ENCODE data around the gene GPA33. TPM values are rescaled to one million over a fixed set of nuclear protein-coding genes. Genes with fewer than 3 reads are reported as not detected.

GPA33 gene
- total RNA-seq, 1 experiment from 2014 or later = not detected

- DNase-seq (ENCODE audit: low spot score) = no peak
Measured at GRCh38 chr1:167088746-167089417, 1.3 kb downstream of the GPA33 start.

- no peak for DNase-seq (ENCODE audit: low spot score)
Measured at GRCh38 chr1:167086768-167087167, 3.4 kb downstream of the GPA33 start.

GRCh38 chr1:167086033-167086432 is 4.1 kb downstream of the GPA33 start:
- DNase-seq (ENCODE audit: low spot score) = no peak

- DNase-seq (ENCODE audit: low spot score) = no peak
Measured at GRCh38 chr1:167084757-167085156, 5.4 kb downstream of the GPA33 start.

GRCh38 chr1:167083871-167084270 is 6.3 kb downstream of the GPA33 start:
- DNase-seq (ENCODE audit: low spot score) = no peak

- no peak for DNase-seq (ENCODE audit: low spot score)
Measured at GRCh38 chr1:167083066-167083665, 7.0 kb downstream of the GPA33 start.

- DNase-seq (ENCODE audit: low spot score) = peak; percentile 36
Measured at GRCh38 chr1:167082511-167083027, 7.6 kb downstream of the GPA33 start.

- no peak for DNase-seq (ENCODE audit: low spot score)
Measured at GRCh38 chr1:167081594-167082156, 8.5 kb downstream of the GPA33 start.

GRCh38 chr1:167077868-167078210 is 12.3 kb downstream of the GPA33 start:
- DNase-seq (ENCODE audit: low spot score) = no peak

GRCh38 chr1:167077128-167077867 is 12.9 kb downstream of the GPA33 start:
- DNase-seq (ENCODE audit: low spot score) = no peak

GRCh38 chr1:167076136-167076710 is 14.0 kb downstream of the GPA33 start:
- no peak for DNase-seq (ENCODE audit: low spot score)

- no peak for DNase-seq (ENCODE audit: low spot score)
Measured at GRCh38 chr1:167071286-167071685, 18.9 kb downstream of the GPA33 start.

- no peak for DNase-seq (ENCODE audit: low spot score)
Measured at GRCh38 chr1:167068761-167069160, 21.4 kb downstream of the GPA33 start.

- no peak for DNase-seq (ENCODE audit: low spot score)
Measured at GRCh38 chr1:167067904-167068303, 22.3 kb downstream of the GPA33 start.

- DNase-seq (ENCODE audit: low spot score) = peak; percentile 29
Measured at GRCh38 chr1:167066333-167067122, 23.6 kb downstream of the GPA33 start.

GRCh38 chr1:167065471-167065870 is 24.7 kb downstream of the GPA33 start:
- no peak for DNase-seq (ENCODE audit: low spot score)

- no peak for DNase-seq (ENCODE audit: low spot score)
Measured at GRCh38 chr1:167064621-167065020, 25.6 kb downstream of the GPA33 start.

- DNase-seq (ENCODE audit: low spot score) = no peak
Measured at GRCh38 chr1:167061073-167061464, 29.1 kb downstream of the GPA33 start.

- no peak for DNase-seq (ENCODE audit: low spot score)
Measured at GRCh38 chr1:167060141-167061072, 29.8 kb downstream of the GPA33 start.

- DNase-seq (ENCODE audit: low spot score) = no peak
Measured at GRCh38 chr1:167059809-167060107, 30.4 kb downstream of the GPA33 start.
